NCI-H82 treated with DMSO at 0.1 percent for 48 hours (cell line): ENCODE data around the gene GAA.
"Not testable (repeated sequence)": the region's sequence is repeated elsewhere in the genome, so short reads cannot be mapped to it uniquely, and the experiment has no call there.

ENCODE experiments used
- DNase-seq: peaks from one replicate; lab custom pipeline; 2025; ENCODE audit not compliant: unreplicated experiment; lab: John Stamatoyannopoulos, UW

The GAA gene

DNA sequence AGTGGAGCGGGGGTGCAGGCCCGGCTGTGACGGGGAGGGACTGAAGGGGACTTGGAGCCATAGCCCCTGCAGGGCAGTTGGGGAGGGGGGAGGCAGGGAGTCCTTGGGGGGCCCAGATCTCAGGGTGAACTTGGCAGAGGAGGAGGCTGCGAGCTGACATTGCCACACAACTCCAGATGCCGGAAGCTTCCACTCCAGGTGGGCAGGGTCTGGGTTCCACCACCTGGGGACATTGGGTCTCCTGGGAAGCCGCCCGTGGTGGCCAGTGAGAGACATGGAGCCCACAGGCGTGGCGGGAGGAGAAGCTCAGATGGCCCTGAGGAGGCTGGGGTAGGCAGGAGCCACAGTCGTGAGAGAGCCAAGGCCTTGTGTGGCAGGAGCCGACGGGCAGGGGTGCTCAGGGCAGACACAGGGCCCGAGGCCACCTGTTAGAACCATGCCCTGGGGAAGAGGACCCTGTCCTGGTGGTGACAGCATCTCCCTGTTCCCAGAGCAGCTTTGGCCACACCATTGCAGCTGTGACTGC, 18.2 kb upstream of the GAA start:
- no peak for DNase-seq

GRCh38 chr17:80084773-80085172, 16.6 kb upstream of the GAA start:
- no peak for DNase-seq

- DNase-seq: no peak
Measured at GRCh38 chr17:80086081-80086480, 15.3 kb upstream of the GAA start.

DNA sequence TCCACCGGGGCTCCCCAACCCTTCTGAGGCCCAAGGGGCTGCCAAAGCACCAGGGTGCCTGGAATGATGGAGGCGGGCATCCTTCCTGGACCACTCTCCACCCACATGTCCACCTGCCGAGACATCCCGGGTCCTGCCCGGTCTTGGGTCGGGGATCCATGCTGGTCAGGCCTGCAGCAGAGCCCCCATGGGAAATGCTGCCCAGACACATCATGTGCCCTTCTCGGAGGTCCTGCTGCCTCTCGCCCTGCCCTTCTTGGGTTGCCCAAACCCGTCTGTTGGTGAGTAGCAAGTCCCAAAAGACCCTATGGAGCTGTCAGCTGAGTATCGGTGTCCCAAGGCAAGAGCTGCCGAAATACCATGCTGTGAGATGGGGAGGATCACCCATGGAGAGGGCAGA, 14.8 kb upstream of the GAA start:
- no peak for DNase-seq

DNA sequence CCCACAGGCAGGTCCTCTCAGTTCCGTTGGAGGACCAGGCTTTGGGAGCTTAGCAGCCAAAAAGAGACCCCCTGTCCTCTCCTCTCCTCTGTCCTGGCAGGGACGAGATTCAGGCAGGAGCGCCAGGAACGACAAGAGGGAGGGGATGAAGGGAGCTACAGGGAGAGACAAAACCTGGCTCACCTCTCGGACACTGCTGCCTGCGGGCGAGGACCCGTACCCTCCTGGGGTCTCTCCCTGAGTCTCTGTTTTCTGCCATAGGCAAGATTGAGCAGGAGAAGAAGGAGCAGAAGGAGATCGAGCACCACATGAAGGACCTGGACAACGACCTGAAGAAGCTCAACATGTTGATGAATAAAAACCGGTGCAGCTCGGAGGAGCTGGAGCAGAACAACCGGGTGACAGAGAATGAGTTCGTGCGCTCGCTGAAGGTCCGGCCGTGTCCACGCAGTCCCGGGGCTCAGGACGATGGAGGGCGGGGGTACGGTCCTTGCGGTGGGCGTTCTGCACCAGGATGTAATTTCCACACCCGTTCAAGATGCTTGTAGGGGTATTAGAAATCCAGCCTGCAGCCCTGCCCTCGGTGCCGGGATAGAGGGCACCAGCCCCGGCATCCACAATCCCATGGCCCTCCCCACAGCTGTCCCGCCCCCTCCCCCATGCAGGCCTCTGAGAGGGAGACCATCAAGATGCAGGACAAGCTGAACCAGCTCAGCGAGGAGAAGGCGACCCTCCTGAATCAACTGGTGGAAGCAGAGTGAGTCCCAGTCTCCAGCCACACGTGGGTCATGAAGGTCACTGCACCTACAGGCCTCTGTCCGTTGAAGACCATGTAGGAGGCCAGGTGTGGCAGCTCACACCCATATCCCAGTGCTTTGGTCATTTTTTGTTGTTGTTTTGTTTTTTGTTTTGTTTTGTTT, 13.8 kb upstream of the GAA start:
- DNase-seq: no peak

GRCh38 chr17:80089762-80090161, 11.6 kb upstream of the GAA start:
- no peak for DNase-seq

DNA sequence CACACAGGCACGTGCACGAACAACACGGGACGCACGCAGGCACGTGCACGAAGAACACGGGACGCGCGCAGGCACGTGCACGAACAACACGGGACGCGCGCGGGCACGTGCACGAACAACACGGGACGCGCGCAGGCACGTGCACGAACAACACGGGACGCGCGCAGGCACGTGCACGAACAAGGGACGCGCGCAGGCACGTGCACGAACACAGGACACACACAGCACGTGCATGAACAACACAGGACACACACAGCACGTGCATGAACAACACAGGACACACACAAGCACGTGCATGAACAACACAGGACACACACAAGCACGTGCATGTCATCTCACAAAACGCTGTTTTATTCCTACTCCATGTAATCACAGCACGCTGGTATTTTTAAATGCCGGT, 11.2 kb upstream of the GAA start:
- not testable (repeated sequence) for DNase-seq

DNA sequence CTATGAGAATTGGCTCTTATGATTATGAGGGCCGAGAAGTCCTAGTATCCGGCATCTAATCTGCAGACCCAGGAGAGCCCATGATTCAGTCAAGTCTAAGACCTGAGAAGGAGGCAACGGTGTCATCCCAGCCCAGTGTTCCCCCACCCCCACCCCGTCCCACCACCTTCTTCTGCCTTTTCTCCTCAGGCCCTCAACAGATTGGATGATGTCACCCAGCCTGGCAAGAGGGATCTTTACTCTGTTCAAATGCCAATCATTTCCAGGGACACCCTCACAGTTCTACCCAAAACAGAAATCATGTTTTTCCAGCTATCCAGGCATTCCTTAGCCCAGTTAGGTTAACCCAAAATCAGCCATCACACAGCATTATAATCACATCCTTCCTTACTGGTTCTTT, 10.0 kb upstream of the GAA start:
- DNase-seq: no peak

DNA sequence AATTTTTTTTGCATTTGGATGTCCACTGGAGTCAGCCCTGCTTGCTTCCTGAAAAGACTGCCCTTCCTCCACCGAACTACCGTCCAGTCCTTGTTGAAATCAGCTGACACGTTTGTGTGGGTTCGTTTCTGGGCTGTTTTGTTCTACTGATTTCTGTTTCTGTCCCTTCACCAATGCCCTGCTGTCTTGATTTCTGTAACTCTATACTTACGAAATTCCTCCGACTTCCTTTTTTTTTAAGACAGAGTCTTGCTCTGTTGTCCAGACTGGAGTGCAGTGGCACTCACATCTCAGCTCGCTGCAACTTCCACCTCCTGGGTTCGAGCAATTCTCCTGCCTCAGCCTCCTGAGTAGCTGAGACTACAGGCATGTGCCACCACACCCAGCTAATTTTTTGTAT, 8.4 kb upstream of the GAA start:
- no peak for DNase-seq

DNA sequence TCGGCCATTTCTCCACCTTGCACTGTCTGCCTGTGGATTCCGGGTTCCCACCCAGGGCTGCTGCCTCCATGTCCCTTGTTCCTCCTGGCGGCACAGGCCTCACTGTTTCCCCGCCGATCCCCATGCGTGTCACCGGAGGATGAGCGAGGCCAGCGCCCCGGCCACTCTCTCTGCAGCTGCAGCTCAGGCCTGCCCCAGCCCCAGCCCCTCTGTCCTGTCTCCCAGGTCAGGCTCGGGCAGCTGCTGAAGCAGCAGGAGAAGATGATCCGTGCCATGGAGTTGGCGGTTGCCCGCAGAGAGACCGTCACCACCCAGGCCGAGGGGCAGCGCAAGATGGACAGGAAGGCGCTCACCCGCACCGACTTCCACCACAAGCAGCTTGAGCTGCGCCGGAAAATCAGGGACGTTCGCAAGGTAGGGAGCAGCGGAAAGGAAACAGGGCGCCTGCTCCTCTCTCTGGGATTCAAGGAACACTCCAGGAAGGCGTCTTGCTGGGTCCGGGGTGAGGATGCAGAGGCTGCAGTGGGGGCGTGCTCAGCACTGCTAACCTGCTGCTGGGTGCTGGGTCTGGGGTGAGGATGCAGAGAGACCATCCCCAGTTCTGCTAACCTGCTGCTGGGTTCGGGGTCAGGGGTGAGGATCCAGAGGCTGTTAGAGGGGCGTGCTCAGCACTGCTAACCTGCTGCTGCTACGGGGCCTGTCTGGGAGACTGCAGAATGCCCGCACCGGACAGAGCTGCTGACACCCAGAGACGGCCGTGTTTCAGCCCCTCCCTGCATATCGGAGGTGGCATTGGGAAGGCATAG, 6.1 kb upstream of the GAA start:
- no peak for DNase-seq

DNA sequence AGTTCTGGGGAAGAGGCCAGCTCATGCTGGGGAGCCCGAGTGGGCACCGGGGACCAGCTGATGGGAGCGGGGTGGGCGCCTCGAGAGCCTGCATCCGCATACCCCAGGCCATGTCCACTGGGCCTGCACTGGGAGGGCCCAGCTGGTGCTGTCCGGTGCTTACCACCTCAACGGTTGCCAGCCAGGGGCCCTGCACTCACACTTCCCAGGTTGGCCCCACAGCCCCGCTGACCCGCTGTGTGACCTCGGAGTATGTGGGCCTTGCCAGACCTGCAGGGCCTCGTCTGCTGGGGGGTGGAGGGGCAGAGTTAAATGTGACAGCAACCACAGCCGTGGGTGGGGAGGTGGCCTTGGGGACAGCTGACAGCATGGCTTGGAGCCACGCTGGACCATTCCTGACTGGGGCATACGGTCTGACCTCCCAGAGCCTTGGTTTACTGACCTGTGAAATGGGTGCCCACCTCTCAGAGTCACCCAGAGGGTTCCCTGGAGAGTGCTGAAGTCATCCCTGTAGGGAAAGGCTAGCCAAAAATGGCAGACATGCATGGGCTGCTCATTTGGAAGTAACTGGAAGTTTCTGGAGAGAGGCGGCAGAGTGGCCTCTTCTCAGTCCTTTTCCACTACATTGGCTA, 5.4 kb upstream of the GAA start:
- no peak for DNase-seq

- DNase-seq: no peak
Measured at GRCh38 chr17:80096561-80097021, 4.8 kb upstream of the GAA start.

DNA sequence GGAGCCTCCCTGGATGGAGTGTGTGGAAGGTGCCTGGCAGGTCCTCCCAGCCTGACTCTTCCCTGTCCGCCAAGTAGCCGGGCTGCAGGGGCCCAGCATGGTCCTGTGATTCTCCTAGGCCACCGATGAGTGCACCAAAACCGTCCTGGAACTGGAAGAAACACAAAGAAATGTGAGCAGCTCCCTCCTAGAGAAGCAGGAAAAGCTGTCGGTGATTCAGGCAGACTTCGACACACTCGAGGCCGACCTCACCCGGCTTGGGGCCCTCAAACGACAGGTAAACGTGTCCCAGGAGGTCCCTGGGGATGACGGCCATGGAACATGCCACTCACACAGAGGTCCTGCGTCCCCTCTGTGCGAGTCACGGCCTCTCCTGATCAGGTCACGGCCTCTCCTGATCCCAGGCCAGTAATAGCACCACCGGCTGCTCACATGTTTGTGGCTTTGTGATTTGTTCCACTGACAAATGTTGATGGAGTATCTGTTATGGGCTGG, 4.2 kb upstream of the GAA start:
- DNase-seq: no peak

DNA sequence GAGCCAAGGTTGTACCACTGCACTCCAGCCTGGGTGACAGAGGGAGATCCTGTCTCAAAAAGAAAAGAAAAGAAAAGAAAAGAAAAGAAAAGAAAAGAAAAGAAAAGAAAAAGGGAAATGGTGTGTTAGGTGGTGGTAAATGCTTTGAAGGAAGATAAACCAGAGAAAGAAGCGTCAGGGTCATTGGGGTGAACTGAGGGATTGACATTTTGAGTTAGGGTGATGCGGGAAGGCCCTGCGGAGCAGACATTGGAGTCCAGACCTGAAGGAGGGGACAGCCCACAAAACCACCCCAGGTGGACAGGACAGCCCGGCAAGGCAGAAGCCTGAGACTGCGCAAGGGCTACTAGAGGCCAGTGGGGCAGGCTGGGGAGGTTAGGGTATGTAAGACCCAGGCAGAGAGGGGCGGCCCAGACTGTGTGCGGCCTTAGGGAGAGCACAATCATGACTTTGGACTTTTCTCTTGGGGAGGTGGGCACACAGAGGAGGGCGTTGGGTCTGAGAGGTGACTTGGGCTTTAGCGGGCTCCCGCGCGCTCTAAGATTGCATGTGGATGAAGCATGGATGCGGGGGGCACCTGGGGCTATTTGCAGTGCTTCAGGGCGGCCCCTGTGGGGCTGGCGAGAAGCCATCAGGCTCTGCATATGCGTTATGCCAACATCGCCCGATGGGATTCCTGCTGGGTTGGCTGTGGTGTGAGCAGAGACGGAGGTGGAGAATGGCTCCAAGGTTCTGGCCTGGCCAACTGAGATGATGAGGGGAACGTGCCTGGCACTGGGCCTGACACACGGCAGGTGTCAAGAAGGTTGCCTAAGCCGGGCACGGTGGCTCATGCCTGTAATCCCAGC, 3.3 kb upstream of the GAA start:
- DNase-seq: no peak

GRCh38 chr17:80099291-80100034, 1.9 kb upstream of the GAA start:
- DNase-seq: no peak

DNA sequence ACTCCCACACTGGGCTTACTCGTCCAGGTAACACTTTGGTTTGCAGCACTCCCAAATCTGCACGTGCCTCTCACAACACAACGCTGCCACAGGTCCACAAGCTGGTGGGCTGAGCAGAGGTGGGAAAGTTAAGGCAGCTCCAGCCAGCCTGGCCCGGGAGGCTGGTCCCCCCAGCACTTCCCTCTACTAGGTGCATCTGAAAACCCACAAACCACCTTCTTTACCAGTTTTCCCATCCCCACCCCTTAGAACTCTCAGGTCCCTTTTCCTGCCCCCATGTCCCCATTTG, 1.4 kb upstream of the GAA start:
- no peak for DNase-seq

DNA sequence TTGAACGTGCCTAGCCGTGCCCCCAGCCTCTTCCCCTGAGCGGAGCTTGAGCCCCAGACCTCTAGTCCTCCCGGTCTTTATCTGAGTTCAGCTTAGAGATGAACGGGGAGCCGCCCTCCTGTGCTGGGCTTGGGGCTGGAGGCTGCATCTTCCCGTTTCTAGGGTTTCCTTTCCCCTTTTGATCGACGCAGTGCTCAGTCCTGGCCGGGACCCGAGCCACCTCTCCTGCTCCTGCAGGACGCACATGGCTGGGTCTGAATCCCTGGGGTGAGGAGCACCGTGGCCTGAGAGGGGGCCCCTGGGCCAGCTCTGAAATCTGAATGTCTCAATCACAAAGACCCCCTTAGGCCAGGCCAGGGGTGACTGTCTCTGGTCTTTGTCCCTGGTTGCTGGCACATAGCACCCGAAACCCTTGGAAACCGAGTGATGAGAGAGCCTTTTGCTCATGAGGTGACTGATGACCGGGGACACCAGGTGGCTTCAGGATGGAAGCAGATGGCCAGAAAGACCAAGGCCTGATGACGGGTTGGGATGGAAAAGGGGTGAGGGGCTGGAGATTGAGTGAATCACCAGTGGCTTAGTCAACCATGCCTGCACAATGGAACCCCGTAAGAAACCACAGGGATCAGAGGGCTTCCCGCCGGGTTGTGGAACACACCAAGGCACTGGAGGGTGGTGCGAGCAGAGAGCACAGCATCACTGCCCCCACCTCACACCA, 724 bp downstream of the GAA start:
- peak; percentile 23 for DNase-seq

DNA sequence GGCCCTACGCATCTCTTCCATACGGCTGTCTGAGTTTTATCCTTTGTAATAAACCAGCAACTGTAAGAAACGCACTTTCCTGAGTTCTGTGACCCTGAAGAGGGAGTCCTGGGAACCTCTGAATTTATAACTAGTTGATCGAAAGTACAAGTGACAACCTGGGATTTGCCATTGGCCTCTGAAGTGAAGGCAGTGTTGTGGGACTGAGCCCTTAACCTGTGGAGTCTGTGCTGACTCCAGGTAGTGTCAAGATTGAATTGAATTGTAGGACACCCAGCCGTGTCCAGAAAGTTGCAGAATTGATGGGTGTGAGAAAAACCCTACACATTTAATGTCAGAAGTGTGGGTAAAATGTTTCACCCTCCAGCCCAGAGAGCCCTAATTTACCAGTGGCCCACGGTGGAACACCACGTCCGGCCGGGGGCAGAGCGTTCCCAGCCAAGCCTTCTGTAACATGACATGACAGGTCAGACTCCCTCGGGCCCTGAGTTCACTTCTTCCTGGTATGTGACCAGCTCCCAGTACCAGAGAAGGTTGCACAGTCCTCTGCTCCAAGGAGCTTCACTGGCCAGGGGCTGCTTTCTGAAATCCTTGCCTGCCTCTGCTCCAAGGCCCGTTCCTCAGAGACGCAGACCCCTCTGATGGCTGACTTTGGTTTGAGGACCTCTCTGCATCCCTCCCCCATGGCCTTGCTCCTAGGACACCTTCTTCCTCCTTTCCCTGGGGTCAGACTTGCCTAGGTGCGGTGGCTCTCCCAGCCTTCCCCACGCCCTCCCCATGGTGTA, 1.5 kb downstream of the GAA start:
- DNase-seq: no peak
